Aorta (tissue), 5 donors: ENCODE data around the gene NCAM2. TPM values are rescaled to one million over a fixed set of nuclear protein-coding genes. Genes with fewer than 3 reads are reported as not detected.

Experiments used
- ATAC-seq: fragments of 200-7000 bp; cut with Tn5 transposase; one replicate; pipeline ENCODE4 v1.9.1; 2022; ENCODE audit warnings: moderate library complexity; ENCODE audit not compliant: low FRiP score
- DNase-seq, 2 donors: peaks; one replicate each; pipeline ENCODE4 v3.0.0-alpha.2; 2020
- H3K27ac ChIP-seq, 2 donors: one replicate each; pipeline ENCODE4 v1.5.1; 2013; ENCODE audit warnings: low read length in 2 of 2, mild to moderate bottlenecking in 2 of 2, moderate library complexity in 2 of 2, control low read depth in 1 of 2, inconsistent platforms in 1 of 2, low read depth in 1 of 2
- H3K27me3 ChIP-seq, 2 donors: one replicate each; pipeline ENCODE4 v1.6.1; 2013; ENCODE audit warnings: control low read depth in 1 of 2, low read length in 1 of 2, mild to moderate bottlenecking in 1 of 2, moderate library complexity in 1 of 2; ENCODE audit not compliant: insufficient read depth in 2 of 2, control insufficient read depth in 1 of 2
- H3K36me3 ChIP-seq, 2 donors: one replicate each; pipeline ENCODE4 v1.6.1; 2013; ENCODE audit warnings: control low read depth in 1 of 2, low read length in 1 of 2, mild to moderate bottlenecking in 1 of 2; ENCODE audit not compliant: insufficient read depth in 2 of 2, control insufficient read depth in 1 of 2
- H3K4me1 ChIP-seq, 2 donors: one replicate each; pipeline ENCODE4 v1.6.1; 2013; ENCODE audit warnings: low read length in 2 of 2, control low read depth in 1 of 2, mild to moderate bottlenecking in 1 of 2, moderate library complexity in 1 of 2; ENCODE audit not compliant: insufficient read depth in 2 of 2, control insufficient read depth in 1 of 2
- H3K4me3 ChIP-seq, 2 donors: one replicate each; pipeline ENCODE4 v1.5.1; 2013; ENCODE audit warnings: low read length in 2 of 2, control low read depth in 1 of 2, mild to moderate bottlenecking in 1 of 2
- H3K9me3 ChIP-seq: one replicate; pipeline ENCODE4 v1.6.1; 2013; ENCODE audit warnings: mild to moderate bottlenecking, low read length; ENCODE audit not compliant: control insufficient read depth
- WGBS, 2 donors: extraction: QIAGEN DNeasy Blood & Tissue Kit; methylation state at CpG; one replicate each; pipeline ENCODE4 v1.1.7; 2013; 5-methylcytosine and 5-hydroxymethylcytosine counted together
- intact Hi-C, 2 donors: fragments of 100-400 bp; cut with DNase I; formaldehyde crosslinking; loops; one replicate each; pipeline versions ENCODE4 v1.14.2 to v1.15.0; 2022
- polyA plus RNA-seq, 2 donors: library from polyadenylated mRNA; stranded (reverse); fragments of 200-250 nt; gene quantifications; one replicate each; pipeline ENCODE4 v1.2.3, GENCODE V29; 2013
- total RNA-seq, 2 donors: library from RNA; stranded (reverse); fragmentation: NEBNext Ultra II Directional; extraction: Animal tissue kit (Norgen Biotek cat#: 25700); gene quantifications; one replicate each; pipeline ENCODE4 v1.2.1, GENCODE V29; 2021
- donor health status: healthy with polysubstance abuse.
- donor health status: Bipolar disorder and iron deficiency.
- donor health status: DM: no; HTN: no; CAD: no.
- donor health status: DM: no; HTN: no; CAD: no.
- donor health status: DM: yes; HTN: yes; CAD: no.

The NCAM2 gene
- total and polyA plus RNA-seq, 4 donors, result 0.13 to 8.7 (median 2.7) TPM

DNA sequence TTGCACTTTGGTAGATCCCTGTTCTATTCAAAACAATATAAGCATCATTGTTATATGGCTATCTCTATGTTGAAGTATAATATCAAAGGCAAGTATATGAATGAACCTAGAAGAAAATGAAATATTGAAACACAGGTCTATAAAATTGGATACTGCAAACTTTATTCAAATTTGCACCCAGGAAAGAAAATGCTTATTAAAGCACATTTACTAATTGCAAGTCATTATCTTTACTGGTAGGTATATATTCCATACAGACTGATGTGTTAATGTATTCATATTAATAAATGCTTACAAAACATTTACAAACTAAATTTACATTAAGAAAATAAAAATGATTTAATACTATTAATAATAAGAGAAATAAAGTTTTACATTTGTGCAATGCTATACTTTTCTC lies 469.8 kb downstream of the NCAM2 start:
- H3K9me3 ChIP-seq, result no peaks in the 10 kb centered on the region
- no peaks in the 10 kb centered on the region for H3K4me1 ChIP-seq
- intact Hi-C loops, result no loop called here
- no peak overlapping the region for H3K4me3 ChIP-seq
- no peaks in the 10 kb centered on the region for H3K27me3 ChIP-seq
- no peak for DNase-seq
- no peaks in the 10 kb centered on the region for H3K36me3 ChIP-seq
- no peak overlapping the region for H3K27ac ChIP-seq
- ATAC-seq, result no peak

DNA sequence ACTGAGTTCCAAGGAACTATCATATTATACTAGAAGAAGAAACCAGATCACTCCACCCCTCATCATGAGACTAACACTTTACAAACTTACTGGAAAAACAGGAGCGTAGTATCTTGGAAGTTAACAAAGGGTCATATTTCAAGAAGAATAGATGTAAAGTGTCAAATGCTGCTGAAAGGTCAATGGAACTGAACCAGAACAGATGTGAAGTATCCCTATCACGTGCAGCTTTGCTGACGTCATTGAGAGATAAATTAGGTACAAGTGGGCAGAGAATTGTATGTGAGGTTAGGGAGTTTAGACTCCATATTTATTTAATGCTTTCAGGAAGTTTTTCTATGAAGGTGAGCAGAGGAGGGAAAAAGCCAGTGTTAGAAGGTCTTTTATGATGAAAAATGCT lies 483.0 kb downstream of the NCAM2 start:
- DNase-seq, result no peak
- no peaks in the 10 kb centered on the region for H3K4me1 ChIP-seq
- no peak overlapping the region for H3K4me3 ChIP-seq
- H3K9me3 ChIP-seq, result no peaks in the 10 kb centered on the region
- intact Hi-C loops, result no loop called here
- WGBS, 2 donors, result 23 to 45% methylated on average over 3 of the region's 3 CpGs
- H3K27ac ChIP-seq, result no peak overlapping the region
- no peaks in the 10 kb centered on the region for H3K27me3 ChIP-seq
- ATAC-seq, result no peak
- H3K36me3 ChIP-seq, result no peaks in the 10 kb centered on the region

DNA sequence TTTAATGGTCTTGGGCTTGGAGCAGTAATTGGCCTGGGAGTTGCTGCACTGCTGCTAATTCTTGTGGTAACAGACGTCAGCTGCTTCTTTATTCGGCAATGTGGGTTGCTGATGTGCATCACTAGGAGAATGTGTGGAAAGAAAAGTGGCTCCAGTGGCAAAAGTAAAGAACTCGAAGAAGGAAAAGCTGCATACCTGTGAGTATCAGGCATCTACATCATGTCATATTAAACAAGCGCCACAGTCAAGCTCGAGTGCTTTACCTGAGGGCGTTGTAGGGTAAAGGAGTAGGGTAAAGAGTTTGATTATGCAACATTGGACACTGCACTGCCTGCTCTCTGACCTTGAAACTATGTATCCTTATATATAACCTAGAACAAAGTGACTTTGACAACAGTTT lies 510.6 kb downstream of the NCAM2 start:
- ATAC-seq, result no peak
- 80 to 86% methylated on average over 6 of the region's 6 CpGs for WGBS, 2 donors

DNA sequence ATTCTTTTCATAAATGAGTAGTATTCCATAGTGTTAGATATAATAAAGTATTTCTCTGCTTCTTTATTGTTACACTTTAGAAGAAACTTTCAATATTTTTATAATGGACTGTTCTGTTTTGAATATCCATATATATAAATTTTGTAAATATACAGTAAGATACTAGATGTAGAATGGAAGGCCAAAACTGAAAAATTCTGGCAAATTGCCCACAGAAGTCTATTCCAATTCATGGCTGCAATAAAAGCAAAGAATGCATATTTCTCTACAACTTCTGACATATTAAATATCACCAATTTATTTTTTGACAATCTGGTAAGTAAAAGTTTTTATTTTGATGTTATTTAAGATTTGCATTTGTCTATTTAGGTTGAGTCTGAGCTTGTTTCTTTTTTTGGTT lies 532.5 kb downstream of the NCAM2 start:
- no peaks in the 10 kb centered on the region for H3K36me3 ChIP-seq
- no peaks in the 10 kb centered on the region for H3K4me1 ChIP-seq
- no peak for ATAC-seq
- no peak overlapping the region for H3K4me3 ChIP-seq
- H3K9me3 ChIP-seq, result no peaks in the 10 kb centered on the region
- no peak overlapping the region for H3K27ac ChIP-seq
- DNase-seq, result no peak
- no peaks in the 10 kb centered on the region for H3K27me3 ChIP-seq
- intact Hi-C loops, result no loop called here

More for the DNA sequence above, 510.6 kb downstream of the NCAM2 start:
- H3K27me3 ChIP-seq, result no peaks in the 10 kb centered on the region
- H3K4me3 ChIP-seq, result no peak overlapping the region
- no peak for DNase-seq
- H3K9me3 ChIP-seq, result no peaks in the 10 kb centered on the region
- no peak overlapping the region for H3K27ac ChIP-seq
- H3K36me3 ChIP-seq, result no peaks in the 10 kb centered on the region
- no peaks in the 10 kb centered on the region for H3K4me1 ChIP-seq
- intact Hi-C loops, result no loop called here

DNA sequence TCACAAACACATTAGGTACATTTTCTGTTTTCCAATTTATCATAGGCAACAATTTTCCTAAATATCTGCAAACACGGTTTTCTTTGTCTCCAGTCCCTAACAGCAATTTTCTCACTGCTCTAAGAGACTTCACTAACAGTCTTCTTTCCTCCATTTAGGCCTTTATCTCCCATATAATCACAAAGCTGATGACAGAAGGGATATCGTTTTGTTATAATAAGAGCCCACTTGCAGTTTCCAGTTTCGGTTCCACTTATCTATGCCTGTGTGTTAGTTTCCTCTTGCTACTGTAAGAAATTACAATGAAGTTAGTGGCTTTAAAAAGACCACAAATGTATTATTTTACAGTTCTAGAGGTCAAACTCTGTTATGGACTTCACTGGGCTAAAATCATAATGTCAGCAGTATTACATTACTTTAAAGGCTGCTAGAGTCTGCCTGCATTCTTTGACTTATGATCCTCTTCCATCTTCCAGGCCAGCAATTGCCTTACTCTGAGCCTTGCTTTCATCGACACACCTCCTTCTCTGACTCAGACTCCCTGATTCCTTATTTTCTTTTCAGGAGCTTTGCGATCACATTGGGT lies 549.3 kb downstream of the NCAM2 start:
- DNase-seq, result no peak
- intact Hi-C loops, result no loop called here
- Histone ChIP-seq H3K9me3 (no peaks in the 10 kb centered on the region), H3K27me3 (no peaks in the 10 kb centered on the region), H3K4me1 (no peaks in the 10 kb centered on the region), H3K36me3 (no peaks in the 10 kb centered on the region), H3K27ac (no peak overlapping the region), H3K4me3 (no peak overlapping the region)
- 33 to 41% methylated on average over 5 of the region's 5 CpGs for WGBS, 2 donors
- ATAC-seq, result no peak

DNA sequence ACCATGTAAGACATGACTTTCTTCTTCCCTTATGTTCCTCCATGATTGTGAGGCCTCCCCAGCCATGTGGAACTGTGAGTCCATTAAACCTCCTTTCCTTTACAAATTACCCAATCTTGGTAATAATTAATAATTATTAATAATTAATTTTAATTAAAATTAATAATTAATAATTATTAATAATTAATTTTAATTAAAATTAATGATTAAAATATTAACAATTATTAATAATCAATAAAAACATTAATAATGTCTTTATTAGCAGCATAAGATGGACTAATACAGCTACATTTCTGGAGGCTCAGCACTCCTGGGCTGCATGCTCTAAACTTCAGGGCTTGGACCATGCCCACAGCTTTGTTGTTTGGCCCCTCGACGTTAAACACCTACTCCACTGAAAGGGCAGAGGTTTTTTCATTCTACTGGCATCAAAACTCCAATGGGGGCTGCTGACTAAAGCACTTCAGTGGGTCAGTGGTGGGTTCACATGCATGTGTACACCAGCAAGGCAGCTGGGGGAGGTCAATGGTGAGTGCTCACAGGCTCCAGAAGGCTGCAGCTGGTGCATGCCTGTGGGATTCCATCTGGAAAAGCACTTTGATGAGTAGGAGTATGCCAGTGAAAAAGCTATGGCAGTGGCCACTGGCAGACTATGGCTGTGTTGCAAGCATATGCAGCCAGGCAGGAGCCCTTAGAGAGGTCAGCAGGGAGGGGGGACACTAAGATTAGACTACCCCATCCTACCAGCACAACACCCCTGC lies 561.3 kb downstream of the NCAM2 start:
- 85 to 89% methylated on average over 2 of the region's 2 CpGs for WGBS, 2 donors
- Histone ChIP-seq H3K4me3 (no peak overlapping the region), H3K4me1 (no peaks in the 10 kb centered on the region), H3K27me3 (no peaks in the 10 kb centered on the region), H3K9me3 (no peaks in the 10 kb centered on the region), H3K36me3 (no peaks in the 10 kb centered on the region), H3K27ac (no peak overlapping the region)
- DNase-seq (no peak), ATAC-seq (no peak)
- intact Hi-C loops, result no loop called here
